ENCODE measurements around the gene MFAP3L. TPM values are rescaled to one million over a fixed set of nuclear protein-coding genes. Genes with fewer than 3 reads are reported as not detected.
A peak's percentile ranks its signal among the peaks of the same experiment; 100 is the strongest.

The MFAP3L gene
- polyA plus RNA-seq, 3 donors = 0.01 to 0.18 TPM; not detected in 1

DNA sequence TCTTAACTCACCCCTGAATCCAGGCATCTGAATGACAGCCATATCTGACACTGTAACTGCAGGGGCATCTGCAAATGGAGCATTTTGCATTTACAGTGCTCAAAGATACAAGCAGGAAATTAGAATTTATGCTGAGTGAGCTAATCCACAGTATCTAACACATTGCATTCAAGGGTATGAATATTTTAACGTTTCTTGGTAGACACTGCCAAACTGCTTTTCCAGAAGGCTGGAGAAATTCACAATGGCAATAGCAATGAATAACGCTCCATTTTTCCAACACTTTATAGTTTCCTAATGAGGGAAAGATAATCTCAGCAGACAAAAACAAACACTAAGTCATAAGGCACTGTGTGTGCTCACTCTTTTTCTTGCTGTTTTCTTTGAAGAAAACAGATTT is 32.6 kb upstream of the MFAP3L start:
- H3K27me3 ChIP-seq (ENCODE audit: control insufficient read depth in 2 of 2, insufficient read depth in 2 of 2, low read length in 2 of 2) = no peaks in the 10 kb centered on the region
- intact Hi-C loops (cut with micrococcal nuclease) = no loop called here
- H3K27ac Mint-ChIP-seq = no peak overlapping the region
- H3K79me2 ChIP-seq (ENCODE audit: insufficient read depth, low read length) = no peaks in the 10 kb centered on the region
- no peaks in the 10 kb centered on the region for H3K36me3 Mint-ChIP-seq
- no peaks in the 10 kb centered on the region for H3K4me1 Mint-ChIP-seq
- H3K4me1 ChIP-seq (ENCODE audit: control insufficient read depth in 1 of 2, insufficient read depth in 2 of 2, low read length in 2 of 2) = no peaks in the 10 kb centered on the region
- no peak for DNase-seq
- H3K4me3 ChIP-seq (replicated peaks in 1 of 3; ENCODE audit: low read depth in 2 of 3, low read length in 3 of 3) = no peak overlapping the region
- peak overlapping the region; percentile 8 for H2AFZ ChIP-seq (ENCODE audit: insufficient read depth, low read depth, low read length, poor library complexity, severe bottlenecking)
- TF ChIP-seq, protein P1, sequence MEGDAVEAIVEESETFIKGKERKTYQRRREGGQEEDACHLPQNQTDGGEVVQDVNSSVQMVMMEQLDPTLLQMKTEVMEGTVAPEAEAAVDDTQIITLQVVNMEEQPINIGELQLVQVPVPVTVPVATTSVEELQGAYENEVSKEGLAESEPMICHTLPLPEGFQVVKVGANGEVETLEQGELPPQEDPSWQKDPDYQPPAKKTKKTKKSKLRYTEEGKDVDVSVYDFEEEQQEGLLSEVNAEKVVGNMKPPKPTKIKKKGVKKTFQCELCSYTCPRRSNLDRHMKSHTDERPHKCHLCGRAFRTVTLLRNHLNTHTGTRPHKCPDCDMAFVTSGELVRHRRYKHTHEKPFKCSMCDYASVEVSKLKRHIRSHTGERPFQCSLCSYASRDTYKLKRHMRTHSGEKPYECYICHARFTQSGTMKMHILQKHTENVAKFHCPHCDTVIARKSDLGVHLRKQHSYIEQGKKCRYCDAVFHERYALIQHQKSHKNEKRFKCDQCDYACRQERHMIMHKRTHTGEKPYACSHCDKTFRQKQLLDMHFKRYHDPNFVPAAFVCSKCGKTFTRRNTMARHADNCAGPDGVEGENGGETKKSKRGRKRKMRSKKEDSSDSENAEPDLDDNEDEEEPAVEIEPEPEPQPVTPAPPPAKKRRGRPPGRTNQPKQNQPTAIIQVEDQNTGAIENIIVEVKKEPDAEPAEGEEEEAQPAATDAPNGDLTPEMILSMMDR (IDR thresholded peaks at IDR 0.05) = no peak
- H3K9me3 Mint-ChIP-seq = no peaks in the 10 kb centered on the region
- no peak overlapping the region for H3K9ac ChIP-seq (ENCODE audit: insufficient read depth, low read length, poor library complexity, severe bottlenecking)
- H4K20me1 ChIP-seq (ENCODE audit: insufficient read depth, low read length) = no peaks in the 10 kb centered on the region
- H3K4me2 ChIP-seq (replicated peaks; ENCODE audit: extremely low read depth, low read length, poor library complexity, severe bottlenecking) = no peak overlapping the region
- WGBS (ENCODE audit: insufficient coverage) = no CpG with 5 or more reads among the region's 2 CpGs
- no peaks in the 10 kb centered on the region for H3K9me3 ChIP-seq (replicated peaks in 1 of 2; ENCODE audit: control insufficient read depth in 1 of 2, insufficient read depth in 1 of 2, low read length in 2 of 2)
- no peaks in the 10 kb centered on the region for H3K36me3 ChIP-seq (replicated peaks in 1 of 2; ENCODE audit: control insufficient read depth in 1 of 2, insufficient read depth in 2 of 2, low read length in 2 of 2)
- H3K4me3 Mint-ChIP-seq = no peak overlapping the region
- H3K27me3 Mint-ChIP-seq (ENCODE audit: low read depth in 3 of 3) = peaks cover 0 to 4% (median 1%) of the 10 kb centered on the region in 3 donors
- no peak overlapping the region for H3K27ac ChIP-seq (ENCODE audit: low read depth in 1 of 2, low read length in 2 of 2)

DNA sequence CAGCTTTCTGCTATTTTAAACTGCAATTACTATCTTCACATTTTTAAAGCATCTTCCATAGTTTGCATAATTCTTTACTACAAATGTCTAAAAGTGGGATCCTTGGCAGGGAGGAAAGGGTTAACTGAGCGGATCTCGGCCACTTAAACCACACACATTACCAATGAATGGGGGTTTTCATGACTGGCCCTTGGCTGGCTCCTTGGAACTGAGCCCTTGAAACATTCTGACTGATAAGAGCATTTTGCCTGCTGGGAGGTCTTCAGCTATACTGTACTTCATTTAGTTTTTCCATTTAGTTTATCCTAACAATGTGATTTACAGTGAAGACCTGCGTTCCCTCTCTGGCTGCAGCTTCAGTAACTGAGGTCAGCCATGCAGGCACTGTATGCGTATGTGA is 31.7 kb upstream of the MFAP3L start:
- no peaks in the 10 kb centered on the region for H3K79me2 ChIP-seq (ENCODE audit: insufficient read depth, low read length)
- TF ChIP-seq, protein P1 (IDR thresholded peaks at IDR 0.05) = no peak
- intact Hi-C loops (cut with micrococcal nuclease) = no loop called here
- H3K9ac ChIP-seq (ENCODE audit: insufficient read depth, low read length, poor library complexity, severe bottlenecking) = no peak overlapping the region
- no peaks in the 10 kb centered on the region for H3K4me1 ChIP-seq (ENCODE audit: control insufficient read depth in 1 of 2, insufficient read depth in 2 of 2, low read length in 2 of 2)
- H3K27me3 Mint-ChIP-seq (ENCODE audit: low read depth in 3 of 3) = peaks cover 0 to 10% (median 5%) of the 10 kb centered on the region in 3 donors
- no peaks in the 10 kb centered on the region for H3K9me3 Mint-ChIP-seq
- WGBS (ENCODE audit: insufficient coverage) = 100% methylated on average over 1 of the region's 4 CpGs
- no peak overlapping the region for H2AFZ ChIP-seq (ENCODE audit: insufficient read depth, low read depth, low read length, poor library complexity, severe bottlenecking)
- no peak overlapping the region for H3K4me3 ChIP-seq (replicated peaks in 1 of 3; ENCODE audit: low read depth in 2 of 3, low read length in 3 of 3)
- no peak overlapping the region for H3K4me3 Mint-ChIP-seq
- H3K4me2 ChIP-seq (replicated peaks; ENCODE audit: extremely low read depth, low read length, poor library complexity, severe bottlenecking) = no peak overlapping the region
- H3K36me3 Mint-ChIP-seq = no peaks in the 10 kb centered on the region
- no peaks in the 10 kb centered on the region for H3K4me1 Mint-ChIP-seq
- no peak overlapping the region for H3K27ac ChIP-seq (ENCODE audit: low read depth in 1 of 2, low read length in 2 of 2)
- H4K20me1 ChIP-seq (ENCODE audit: insufficient read depth, low read length) = no peaks in the 10 kb centered on the region
- no peak overlapping the region for H3K27ac Mint-ChIP-seq
- no peak for DNase-seq
- H3K27me3 ChIP-seq (ENCODE audit: control insufficient read depth in 2 of 2, insufficient read depth in 2 of 2, low read length in 2 of 2) = no peaks in the 10 kb centered on the region
- H3K36me3 ChIP-seq (replicated peaks in 1 of 2; ENCODE audit: control insufficient read depth in 1 of 2, insufficient read depth in 2 of 2, low read length in 2 of 2) = no peaks in the 10 kb centered on the region
- no peaks in the 10 kb centered on the region for H3K9me3 ChIP-seq (replicated peaks in 1 of 2; ENCODE audit: control insufficient read depth in 1 of 2, insufficient read depth in 1 of 2, low read length in 2 of 2)
